GM23338 (cell line): Measurements from ENCODE around the gene TEX29. TPM values are rescaled to one million over a fixed set of nuclear protein-coding genes. Genes with fewer than 3 reads are reported as not detected.

Experiments
- ATAC-seq: fragments of 200-7000 bp; cut with Tn5 transposase; 3 replicates; pipeline ENCODE4 v1.9.1; 2020
- DNase-seq: peaks from one replicate; pipeline ENCODE4 v3.0.0-alpha.2; 2015; ENCODE audit warnings: low spot score
- H2AFZ ChIP-seq: fragments of 200-600 bp; sonication (generic); 2 replicates; pipeline ENCODE4 v1.8.0; 2016; ENCODE audit warnings: antibody characterized with exemption, mild to moderate bottlenecking, moderate library complexity
- H3F3A ChIP-seq: fragments of 200-600 bp; sonication (generic); replicated peaks from 2 replicates; pipeline ENCODE4 v1.8.0; 2017; ENCODE audit warnings: antibody characterized with exemption, mixed run types, low read depth
- H3K27ac ChIP-seq: fragments of 200-600 bp; sonication (generic); 2 replicates; pipeline ENCODE4 v1.6.1; 2016; ENCODE audit warnings: low read depth
- H3K27me3 ChIP-seq: fragments of 200-600 bp; sonication (generic); 2 replicates; pipeline ENCODE4 v1.8.0; 2016; ENCODE audit warnings: mild to moderate bottlenecking, mixed run types, moderate library complexity; ENCODE audit not compliant: insufficient read depth
- H3K36me3 ChIP-seq: fragments of 200-600 bp; sonication (generic); 2 replicates; pipeline ENCODE4 v1.8.0; 2016; ENCODE audit warnings: mild to moderate bottlenecking; ENCODE audit not compliant: insufficient read depth
- H3K4me1 ChIP-seq: fragments of 200-600 bp; sonication (generic); 2 replicates; pipeline ENCODE4 v1.8.0; 2016; ENCODE audit warnings: mild to moderate bottlenecking, moderate library complexity; ENCODE audit not compliant: insufficient read depth
- H3K4me2 ChIP-seq: fragments of 200-600 bp; sonication (generic); 2 replicates; pipeline ENCODE4 v1.7.1; 2017; ENCODE audit warnings: mixed run types
- H3K4me3 ChIP-seq: fragments of 200-600 bp; sonication (generic); 2 replicates; pipeline ENCODE4 v1.6.1; 2016; ENCODE audit warnings: mixed run types
- H3K79me2 ChIP-seq: fragments of 200-600 bp; sonication (generic); replicated peaks from 2 replicates; pipeline ENCODE4 v1.8.0; 2017; ENCODE audit warnings: mild to moderate bottlenecking; ENCODE audit not compliant: insufficient read depth
- H3K9me2 ChIP-seq: fragments of 200-600 bp; sonication (generic); 2 replicates; pipeline ENCODE4 v1.8.0; 2017; ENCODE audit not compliant: insufficient read depth
- H4K20me1 ChIP-seq: fragments of 200-600 bp; sonication (generic); replicated peaks from 2 replicates; pipeline ENCODE4 v1.8.0; 2017; ENCODE audit warnings: mild to moderate bottlenecking; ENCODE audit not compliant: insufficient read depth
- H3K27ac Mint-ChIP-seq: 2 replicates; pipeline ENCODE4 v1.8.0; 2020; ENCODE audit warnings: inconsistent platforms, mild to moderate bottlenecking, moderate library complexity, mixed read lengths
- H3K27me3 Mint-ChIP-seq: 3 replicates; pipeline ENCODE4 v1.8.0; 2022; ENCODE audit warnings: low read depth, mild to moderate bottlenecking, moderate library complexity, mixed read lengths, inconsistent platforms; ENCODE audit not compliant: insufficient read depth, poor library complexity
- H3K36me3 Mint-ChIP-seq: 3 replicates; pipeline ENCODE4 v1.8.0; 2021; ENCODE audit warnings: low read depth, mild to moderate bottlenecking, inconsistent platforms, moderate library complexity, mixed read lengths
- H3K4me1 Mint-ChIP-seq: 3 replicates; pipeline ENCODE4 v1.8.0; 2020; ENCODE audit warnings: mild to moderate bottlenecking, inconsistent platforms, mixed read lengths
- H3K4me3 Mint-ChIP-seq: 3 replicates; pipeline ENCODE4 v1.8.0; 2021; ENCODE audit warnings: moderate library complexity, mild to moderate bottlenecking, inconsistent platforms, mixed read lengths
- H3K9me3 Mint-ChIP-seq: 3 replicates; pipeline ENCODE4 v1.8.0; 2020; ENCODE audit warnings: moderate library complexity, mild to moderate bottlenecking, inconsistent platforms, mixed read lengths
- EZH2phosphoT487 ChIP-seq: fragments of 200-600 bp; sonication (generic); IDR thresholded peaks from one replicate; pipeline ENCODE4 v1.8.1; 2018; ENCODE audit warnings: antibody characterized with exemption; ENCODE audit not compliant: unreplicated experiment
- JUNB ChIP-seq: IDR thresholded peaks from one replicate; pipeline ENCODE4 v1.6.1; 2016; ENCODE audit warnings: antibody characterized with exemption; ENCODE audit not compliant: unreplicated experiment
- POLR2AphosphoS5 ChIP-seq: IDR thresholded peaks from 2 replicates; pipeline ENCODE4 v1.6.1; 2016; ENCODE audit warnings: antibody characterized with exemption, low read depth
- STAT1 ChIP-seq: IDR thresholded peaks from one replicate; pipeline ENCODE4 v1.6.1; 2016; ENCODE audit warnings: antibody characterized with exemption; ENCODE audit not compliant: unreplicated experiment
- ZNF331 ChIP-seq: fragments of 250-450 bp; sonication (Bioruptor Pico); IDR thresholded peaks from 2 replicates; pipeline ENCODE4 v1.5.0; 2020; ENCODE audit warnings: low read depth, mild to moderate bottlenecking, moderate library complexity
- polyA plus RNA-seq: library from polyadenylated mRNA; unstranded; fragments of >200 nt; fragmentation: Nextera tagmentation; extraction: Ambion mirVana; gene quantifications from 2 replicates; pipeline ENCODE4 v1.2.1, GENCODE V29; 2016
- total RNA-seq: library from RNA; depleted of rRNA; stranded (reverse); fragments of >200 nt; shearing (Covaris generic); gene quantifications from 2 replicates; pipeline ENCODE4 v1.2.3, GENCODE V29; 2014
- TF ChIP-seq, protein P1 (sequence below): IDR thresholded peaks from one replicate; pipeline ENCODE4 v1.6.1; 2018; ENCODE audit warnings: antibody characterized with exemption; ENCODE audit not compliant: unreplicated experiment
- TF ChIP-seq, protein P2 (sequence below): fragments of 250-450 bp; sonication (Bioruptor Pico); IDR thresholded peaks from 2 replicates; pipeline ENCODE4 v1.5.0; 2020; ENCODE audit warnings: mild to moderate bottlenecking, moderate library complexity

The TEX29 gene
- total and polyA plus RNA-seq, 2 experiments from 2014 or later = 0.31 TPM; not detected in 1

GRCh38 chr13:111389621-111390521 lies 69.4 kb downstream of the TEX29 start:
- H3F3A ChIP-seq = no peaks in the 10 kb centered on the region
- H3K36me3 Mint-ChIP-seq = no peaks in the 10 kb centered on the region
- H3K9me2 ChIP-seq = no peaks in the 10 kb centered on the region
- ATAC-seq = no peak
- peaks cover 2% of the 10 kb centered on the region for H3K27me3 Mint-ChIP-seq
- DNase-seq = no peak
- no peaks in the 10 kb centered on the region for H3K79me2 ChIP-seq
- H3K27me3 ChIP-seq = no peaks in the 10 kb centered on the region
- H3K4me1 Mint-ChIP-seq = peaks cover under 1% of the 10 kb centered on the region; the same call in 1 of the 3 replicates
- H3K4me3 ChIP-seq = no peak overlapping the region
- no peak overlapping the region for H3K4me2 ChIP-seq
- TF ChIP-seq, protein P1, sequence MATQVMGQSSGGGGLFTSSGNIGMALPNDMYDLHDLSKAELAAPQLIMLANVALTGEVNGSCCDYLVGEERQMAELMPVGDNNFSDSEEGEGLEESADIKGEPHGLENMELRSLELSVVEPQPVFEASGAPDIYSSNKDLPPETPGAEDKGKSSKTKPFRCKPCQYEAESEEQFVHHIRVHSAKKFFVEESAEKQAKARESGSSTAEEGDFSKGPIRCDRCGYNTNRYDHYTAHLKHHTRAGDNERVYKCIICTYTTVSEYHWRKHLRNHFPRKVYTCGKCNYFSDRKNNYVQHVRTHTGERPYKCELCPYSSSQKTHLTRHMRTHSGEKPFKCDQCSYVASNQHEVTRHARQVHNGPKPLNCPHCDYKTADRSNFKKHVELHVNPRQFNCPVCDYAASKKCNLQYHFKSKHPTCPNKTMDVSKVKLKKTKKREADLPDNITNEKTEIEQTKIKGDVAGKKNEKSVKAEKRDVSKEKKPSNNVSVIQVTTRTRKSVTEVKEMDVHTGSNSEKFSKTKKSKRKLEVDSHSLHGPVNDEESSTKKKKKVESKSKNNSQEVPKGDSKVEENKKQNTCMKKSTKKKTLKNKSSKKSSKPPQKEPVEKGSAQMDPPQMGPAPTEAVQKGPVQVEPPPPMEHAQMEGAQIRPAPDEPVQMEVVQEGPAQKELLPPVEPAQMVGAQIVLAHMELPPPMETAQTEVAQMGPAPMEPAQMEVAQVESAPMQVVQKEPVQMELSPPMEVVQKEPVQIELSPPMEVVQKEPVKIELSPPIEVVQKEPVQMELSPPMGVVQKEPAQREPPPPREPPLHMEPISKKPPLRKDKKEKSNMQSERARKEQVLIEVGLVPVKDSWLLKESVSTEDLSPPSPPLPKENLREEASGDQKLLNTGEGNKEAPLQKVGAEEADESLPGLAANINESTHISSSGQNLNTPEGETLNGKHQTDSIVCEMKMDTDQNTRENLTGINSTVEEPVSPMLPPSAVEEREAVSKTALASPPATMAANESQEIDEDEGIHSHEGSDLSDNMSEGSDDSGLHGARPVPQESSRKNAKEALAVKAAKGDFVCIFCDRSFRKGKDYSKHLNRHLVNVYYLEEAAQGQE = no peak
- TF ChIP-seq JUNB (no peak), ZNF331 (CRISPR knock-in tag) (no peak), EZH2phosphoT487 (no peak), STAT1 (no peak), POLR2AphosphoS5 (no peak)
- TF ChIP-seq, protein P2, sequence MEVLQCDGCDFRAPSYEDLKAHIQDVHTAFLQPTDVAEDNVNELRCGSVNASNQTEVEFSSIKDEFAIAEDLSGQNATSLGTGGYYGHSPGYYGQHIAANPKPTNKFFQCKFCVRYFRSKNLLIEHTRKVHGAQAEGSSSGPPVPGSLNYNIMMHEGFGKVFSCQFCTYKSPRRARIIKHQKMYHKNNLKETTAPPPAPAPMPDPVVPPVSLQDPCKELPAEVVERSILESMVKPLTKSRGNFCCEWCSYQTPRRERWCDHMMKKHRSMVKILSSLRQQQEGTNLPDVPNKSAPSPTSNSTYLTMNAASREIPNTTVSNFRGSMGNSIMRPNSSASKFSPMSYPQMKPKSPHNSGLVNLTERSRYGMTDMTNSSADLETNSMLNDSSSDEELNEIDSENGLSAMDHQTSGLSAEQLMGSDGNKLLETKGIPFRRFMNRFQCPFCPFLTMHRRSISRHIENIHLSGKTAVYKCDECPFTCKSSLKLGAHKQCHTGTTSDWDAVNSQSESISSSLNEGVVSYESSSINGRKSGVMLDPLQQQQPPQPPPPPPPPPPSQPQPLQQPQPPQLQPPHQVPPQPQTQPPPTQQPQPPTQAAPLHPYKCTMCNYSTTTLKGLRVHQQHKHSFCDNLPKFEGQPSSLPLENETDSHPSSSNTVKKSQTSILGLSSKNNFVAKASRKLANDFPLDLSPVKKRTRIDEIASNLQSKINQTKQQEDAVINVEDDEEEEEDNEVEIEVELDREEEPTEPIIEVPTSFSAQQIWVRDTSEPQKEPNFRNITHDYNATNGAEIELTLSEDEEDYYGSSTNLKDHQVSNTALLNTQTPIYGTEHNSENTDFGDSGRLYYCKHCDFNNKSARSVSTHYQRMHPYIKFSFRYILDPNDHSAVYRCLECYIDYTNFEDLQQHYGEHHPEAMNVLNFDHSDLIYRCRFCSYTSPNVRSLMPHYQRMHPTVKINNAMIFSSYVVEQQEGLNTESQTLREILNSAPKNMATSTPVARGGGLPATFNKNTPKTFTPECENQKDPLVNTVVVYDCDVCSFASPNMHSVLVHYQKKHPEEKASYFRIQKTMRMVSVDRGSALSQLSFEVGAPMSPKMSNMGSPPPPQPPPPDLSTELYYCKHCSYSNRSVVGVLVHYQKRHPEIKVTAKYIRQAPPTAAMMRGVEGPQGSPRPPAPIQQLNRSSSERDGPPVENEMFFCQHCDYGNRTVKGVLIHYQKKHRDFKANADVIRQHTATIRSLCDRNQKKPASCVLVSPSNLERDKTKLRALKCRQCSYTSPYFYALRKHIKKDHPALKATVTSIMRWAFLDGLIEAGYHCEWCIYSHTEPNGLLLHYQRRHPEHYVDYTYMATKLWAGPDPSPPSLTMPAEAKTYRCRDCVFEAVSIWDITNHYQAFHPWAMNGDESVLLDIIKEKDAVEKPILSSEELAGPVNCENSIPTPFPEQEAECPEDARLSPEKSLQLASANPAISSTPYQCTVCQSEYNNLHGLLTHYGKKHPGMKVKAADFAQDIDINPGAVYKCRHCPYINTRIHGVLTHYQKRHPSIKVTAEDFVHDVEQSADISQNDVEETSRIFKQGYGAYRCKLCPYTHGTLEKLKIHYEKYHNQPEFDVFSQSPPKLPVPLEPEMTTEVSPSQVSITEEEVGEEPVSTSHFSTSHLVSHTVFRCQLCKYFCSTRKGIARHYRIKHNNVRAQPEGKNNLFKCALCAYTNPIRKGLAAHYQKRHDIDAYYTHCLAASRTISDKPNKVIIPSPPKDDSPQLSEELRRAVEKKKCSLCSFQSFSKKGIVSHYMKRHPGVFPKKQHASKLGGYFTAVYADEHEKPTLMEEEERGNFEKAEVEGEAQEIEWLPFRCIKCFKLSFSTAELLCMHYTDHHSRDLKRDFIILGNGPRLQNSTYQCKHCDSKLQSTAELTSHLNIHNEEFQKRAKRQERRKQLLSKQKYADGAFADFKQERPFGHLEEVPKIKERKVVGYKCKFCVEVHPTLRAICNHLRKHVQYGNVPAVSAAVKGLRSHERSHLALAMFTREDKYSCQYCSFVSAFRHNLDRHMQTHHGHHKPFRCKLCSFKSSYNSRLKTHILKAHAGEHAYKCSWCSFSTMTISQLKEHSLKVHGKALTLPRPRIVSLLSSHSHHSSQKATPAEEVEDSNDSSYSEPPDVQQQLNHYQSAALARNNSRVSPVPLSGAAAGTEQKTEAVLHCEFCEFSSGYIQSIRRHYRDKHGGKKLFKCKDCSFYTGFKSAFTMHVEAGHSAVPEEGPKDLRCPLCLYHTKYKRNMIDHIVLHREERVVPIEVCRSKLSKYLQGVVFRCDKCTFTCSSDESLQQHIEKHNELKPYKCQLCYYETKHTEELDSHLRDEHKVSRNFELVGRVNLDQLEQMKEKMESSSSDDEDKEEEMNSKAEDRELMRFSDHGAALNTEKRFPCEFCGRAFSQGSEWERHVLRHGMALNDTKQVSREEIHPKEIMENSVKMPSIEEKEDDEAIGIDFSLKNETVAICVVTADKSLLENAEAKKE = no peak
- no peaks in the 10 kb centered on the region for H3K4me1 ChIP-seq
- no peak overlapping the region for H2AFZ ChIP-seq
- no peaks in the 10 kb centered on the region for H3K36me3 ChIP-seq
- H3K4me3 Mint-ChIP-seq = no peak overlapping the region
- H4K20me1 ChIP-seq = no peaks in the 10 kb centered on the region
- peaks cover 4% of the 10 kb centered on the region; the same call in 1 of the 3 replicates for H3K9me3 Mint-ChIP-seq
- H3K27ac Mint-ChIP-seq = no peak overlapping the region
- H3K27ac ChIP-seq = no peak overlapping the region
